ENCODE data around the gene DDX20.
"Not testable (repeated sequence)": the region's sequence is repeated elsewhere in the genome, so short reads cannot be mapped to it uniquely, and the experiment has no call there.

The DDX20 gene

DNA sequence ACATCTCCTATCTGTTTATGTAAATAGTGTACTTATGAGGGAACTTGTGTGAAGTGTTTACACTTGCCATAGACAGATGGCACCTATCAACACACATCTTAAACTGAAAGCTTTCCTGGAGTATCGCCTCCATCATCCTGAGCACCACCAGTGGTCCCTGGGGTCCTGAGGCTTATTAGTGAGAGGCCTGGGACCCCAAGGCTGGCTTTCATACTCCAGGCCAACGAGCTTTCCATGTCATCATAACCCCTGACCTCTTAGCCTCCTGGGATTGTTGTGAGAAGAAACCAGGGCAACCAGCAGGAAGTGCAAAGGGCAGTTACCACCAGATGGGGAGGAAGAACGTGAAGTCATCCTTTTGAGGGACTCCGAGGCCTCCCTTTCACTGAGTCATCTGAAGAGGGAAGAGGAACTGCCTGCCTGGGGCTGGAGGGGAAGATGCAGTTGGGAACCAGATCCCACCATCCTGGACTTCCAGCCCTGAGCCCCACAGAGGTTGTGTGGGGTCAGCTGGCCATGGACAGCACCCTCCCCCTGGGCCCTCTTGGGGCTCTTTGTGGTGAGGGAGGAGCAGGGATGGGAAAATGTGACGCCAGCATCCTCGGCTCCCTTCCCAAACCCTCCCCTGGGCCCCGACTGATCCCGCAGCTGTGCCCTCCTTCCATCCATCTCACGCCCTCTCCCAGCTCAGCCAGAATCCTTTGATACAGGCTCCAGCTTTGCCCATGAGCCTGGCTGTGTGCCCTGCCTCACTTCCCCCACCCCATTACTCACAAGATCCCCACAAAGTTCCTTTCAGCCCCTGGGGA lies 22.3 kb upstream of the DDX20 start:
- no peak for DNase-seq

DNA sequence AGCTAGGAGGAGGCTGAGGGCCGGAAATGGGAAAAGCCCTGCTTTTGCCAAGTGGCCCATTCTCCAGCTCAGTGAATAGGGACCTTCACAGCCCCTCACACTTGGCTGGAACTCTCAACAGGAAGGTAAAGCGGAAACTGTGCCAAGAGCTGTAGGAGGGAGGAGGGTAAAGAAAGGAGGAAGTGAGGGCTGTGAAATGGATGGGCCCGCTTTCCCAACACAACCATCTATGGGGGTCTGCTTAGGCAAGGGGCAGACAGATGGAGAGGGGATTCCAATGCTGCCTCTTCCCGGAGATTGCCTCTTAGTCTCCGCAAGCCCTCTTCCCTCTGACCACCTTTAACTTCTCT lies 21.7 kb upstream of the DDX20 start:
- DNase-seq: no peak

DNA sequence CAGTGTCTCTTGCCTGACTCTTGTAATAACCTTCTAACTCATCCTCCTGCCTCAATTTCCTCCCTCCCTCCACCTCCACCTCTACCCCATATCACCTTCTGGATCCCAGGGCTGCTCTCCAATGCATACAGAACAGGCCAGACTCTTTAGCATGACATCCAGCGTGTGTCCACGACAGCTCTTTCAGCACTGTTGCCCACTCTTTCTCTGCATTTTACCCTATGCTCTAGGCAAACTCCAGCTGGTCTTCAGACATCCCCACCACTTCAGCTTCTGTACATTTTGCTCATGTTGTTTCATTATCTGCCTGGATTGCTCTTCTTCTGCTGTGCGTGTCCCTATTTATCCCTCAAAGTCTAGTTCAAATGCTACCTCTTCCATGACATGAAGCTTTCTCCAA lies 21.3 kb upstream of the DDX20 start:
- DNase-seq: no peak

DNA sequence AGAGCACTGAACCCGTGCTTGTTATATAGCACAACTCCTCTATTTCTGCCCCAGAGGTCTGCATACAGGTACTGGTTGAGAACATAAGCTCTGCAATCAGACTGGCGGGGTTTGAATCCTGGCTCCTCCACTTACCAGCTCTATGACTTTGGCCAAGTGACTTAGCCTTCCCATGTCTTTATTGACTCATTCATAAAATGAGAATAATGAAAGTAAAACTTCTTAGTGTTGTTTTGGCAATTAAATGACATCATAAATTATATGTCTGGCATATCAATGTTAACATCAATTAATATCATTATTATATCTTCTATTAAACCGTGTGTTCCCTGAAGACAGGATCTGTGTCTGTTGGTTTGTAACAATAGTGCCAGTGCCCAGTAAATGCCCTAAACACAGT lies 20.8 kb upstream of the DDX20 start:
- DNase-seq: no peak

DNA sequence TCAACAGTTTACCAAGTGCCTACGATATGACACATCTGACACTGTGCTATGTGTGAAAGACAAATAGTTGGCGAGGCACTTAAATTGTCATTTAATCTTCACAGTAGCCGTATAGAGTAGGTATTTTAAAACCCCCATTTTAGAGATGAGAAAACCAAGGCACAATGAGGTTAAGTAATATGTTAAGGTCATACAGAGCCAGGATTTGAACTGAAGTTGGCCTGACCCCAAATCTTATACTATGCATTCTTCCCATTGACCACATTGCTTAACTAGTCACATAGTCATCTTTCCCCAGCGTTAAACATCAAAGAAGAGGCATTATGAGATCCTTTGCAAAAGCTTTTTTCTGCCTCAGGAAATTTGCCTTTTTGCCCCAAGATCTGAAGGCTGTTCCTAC lies 20.4 kb upstream of the DDX20 start:
- DNase-seq: no peak

DNA sequence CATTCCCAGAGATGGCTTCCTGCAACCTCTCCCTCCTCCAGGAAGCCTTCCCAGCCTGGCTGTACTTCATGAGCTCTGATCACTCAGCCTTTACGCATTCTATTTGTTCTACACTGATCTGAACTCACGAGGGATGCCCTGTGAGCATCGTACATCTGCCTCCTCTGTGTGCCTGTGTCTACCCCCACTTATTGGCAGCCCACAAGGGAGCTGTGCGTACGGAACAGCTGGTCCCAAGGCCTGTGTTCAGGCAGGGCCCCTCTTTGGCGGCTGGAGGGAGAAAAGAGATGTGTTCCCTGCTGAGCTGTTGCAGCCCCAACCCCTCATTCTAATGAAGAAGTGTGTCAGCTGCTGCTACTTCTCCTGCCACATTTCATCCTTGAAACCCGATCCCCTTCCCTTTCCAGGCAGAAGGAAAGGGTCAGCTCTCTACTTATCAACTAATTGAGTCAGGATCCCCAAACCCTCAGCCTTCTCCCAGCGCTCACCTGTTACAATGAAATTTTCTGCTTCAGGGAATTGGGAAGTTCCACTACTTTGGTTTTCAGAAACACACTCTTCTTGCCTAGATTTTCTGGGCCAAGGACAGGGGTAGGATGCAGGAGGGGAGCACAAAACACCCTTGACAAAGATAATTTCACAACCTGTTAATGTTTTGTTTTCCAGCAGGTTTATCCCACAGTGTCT lies 19.7 kb upstream of the DDX20 start:
- no peak for DNase-seq

DNA sequence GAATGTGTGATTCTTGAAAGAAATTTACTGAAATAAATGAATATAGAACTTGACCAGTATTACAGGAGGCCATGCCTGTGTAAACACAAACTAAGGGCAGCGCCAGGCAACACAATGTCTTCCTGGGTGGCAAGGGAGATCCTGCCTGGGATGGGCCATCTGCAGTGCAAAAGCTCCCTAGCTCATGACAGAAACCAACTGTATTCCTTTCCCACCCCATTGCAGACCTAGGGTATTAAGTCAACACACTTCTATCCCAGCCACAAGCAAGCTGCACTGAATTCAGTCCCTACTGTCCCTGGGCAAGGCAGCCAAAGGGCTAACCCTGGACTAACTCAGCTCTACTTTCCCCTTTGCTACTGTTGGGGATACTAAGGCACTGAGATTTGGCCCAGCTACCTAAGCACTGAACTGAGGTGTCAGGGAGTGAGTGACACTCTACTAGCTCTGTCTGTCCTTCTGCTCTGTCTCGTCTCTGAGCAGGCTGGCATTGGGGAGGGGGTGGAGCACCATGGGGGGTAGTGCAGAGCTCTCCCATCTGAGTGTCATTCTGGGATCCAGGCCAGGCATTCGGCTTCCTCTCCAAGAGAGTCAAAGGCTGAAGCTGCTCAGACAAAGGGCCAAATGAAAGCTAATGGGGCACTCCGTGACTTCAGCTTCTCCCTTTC lies 19.0 kb upstream of the DDX20 start:
- no peak for DNase-seq

DNA sequence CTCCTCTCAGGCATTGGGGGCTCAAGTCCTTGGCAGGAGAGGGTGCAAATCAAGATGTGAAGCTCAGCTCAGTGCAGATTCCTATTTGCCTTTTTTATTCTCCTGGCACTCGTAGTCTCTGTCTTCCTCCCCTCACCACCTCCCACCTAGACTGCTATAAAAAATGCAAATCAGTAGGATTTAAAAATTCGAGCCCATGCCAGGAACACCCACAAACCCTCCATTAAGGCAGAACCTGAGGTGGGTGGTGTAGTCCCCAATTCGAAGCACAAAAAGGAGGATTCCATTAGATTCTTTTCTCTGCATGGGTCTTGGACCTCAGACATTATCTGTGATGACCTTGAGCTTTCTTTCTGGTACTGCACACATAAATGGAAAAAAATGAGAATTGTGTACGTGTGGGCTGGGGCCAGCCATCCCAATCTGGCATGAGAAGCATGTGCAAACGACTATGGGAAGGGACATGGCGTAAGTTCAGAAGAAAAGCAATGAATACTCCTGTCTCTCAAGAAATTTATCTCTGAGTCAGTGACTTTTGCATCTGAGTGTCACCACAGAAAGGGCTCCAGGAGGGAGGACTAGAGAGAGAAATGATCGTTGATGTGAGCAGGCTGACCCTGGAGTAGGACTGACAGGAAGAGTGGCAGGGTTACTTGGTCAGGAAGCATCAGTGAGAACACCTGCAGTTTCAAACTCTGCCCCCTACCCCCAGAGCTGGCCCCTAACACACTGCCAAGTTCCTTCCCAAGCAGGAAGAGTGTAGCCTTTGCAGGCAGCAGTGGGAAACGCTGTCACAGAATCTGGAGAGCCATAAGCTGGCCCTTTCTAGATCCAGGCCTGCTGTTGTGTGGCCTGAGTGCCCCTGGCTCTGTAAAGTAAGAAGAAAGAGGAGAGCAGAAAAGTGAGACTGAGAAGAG lies 18.2 kb upstream of the DDX20 start:
- DNase-seq: no peak

DNA sequence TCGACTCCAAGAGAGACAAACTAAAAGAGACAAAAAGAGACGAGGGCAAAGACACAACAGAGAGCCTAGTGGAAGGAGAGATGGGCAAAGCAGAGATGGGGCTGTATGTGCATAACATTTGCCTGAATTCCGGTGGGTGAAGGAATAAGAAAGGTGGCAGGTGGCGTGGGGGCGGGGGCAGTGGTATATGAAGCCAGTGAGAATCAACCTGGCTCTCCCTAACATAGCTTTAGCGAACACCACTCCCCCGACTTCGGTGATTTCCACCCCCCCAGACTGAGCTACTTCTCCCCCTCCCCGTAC lies 17.6 kb upstream of the DDX20 start:
- DNase-seq: no peak

DNA sequence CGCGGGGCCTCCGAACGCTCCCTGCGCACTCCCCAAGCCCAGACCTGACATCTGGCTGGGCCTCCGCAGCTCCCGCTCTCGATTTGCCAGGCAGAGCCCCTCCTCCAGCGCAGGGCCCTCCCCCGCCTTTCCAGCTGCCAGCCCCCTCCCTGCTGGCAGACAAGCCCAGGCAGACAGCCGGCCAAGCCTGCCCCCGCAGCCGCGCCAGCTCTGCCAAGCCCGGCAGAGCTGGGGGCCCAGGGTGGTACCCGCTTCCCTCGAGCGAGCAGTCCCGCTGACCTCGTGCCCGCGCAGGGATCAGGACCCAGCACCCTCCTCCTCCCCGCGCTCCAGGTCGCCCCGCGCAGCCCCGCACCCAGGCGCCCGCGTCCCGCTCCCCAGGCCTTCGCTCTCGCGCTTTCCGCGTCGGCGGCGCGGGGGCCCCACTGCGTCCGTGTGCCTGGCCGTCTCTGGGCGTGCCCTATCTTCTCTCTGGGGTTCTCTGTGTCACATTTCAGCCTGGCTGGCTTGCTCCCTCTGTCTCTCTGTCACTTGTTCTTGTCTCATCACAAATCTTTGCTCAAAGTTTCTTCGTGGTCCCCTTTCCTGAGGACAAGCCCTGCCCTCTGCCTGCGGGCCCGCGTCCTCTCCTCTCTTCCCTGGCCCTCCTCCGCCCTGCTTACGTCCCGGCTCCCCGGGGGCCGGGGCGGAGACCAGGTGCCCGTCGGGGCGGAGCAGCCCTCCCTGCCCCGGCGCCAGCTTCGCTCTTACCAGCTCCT lies 17.1 kb upstream of the DDX20 start:
- peak; percentile 29 for DNase-seq

DNA sequence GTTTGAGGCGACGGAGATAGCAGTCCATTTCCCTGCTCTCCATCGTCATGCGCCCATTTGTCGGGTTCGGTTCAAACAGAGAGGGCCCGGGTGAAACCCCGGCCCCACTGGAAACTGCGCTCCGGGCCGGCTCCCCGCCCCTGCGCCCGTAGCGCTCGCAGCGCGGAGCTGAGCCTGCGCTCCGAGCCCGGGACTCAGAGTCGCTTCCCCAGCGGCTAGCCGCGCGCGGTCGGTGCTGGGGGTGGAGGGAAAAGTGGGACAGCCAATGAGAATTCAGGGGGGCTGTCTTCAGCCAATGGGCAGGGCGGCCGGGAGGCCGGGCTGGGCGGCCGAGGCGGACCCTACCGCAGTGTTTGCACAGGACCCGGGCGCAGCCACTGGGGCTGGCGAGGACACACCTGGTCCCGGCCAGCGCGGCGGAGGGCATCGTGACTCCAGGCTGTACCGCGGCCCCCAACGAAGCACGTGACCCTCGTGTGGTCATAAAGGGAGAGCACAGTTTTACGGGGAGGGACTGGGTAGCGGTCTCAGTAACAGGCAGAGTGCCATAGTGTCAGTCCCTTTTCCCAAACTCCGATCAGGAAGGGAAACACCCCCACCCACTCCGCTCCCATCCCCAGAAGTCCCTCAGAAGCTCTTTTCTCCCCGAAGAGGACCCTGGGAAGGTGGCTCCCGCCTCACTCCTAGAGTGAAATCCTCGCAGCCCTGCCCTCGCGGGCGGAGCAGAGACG lies 16.3 kb upstream of the DDX20 start, which contains the start of gene INKA2:
Gene INKA2, minus strand, starts transcription at position 202 of the 731 bp plus-strand sequence. Its CDS starts 153 bp downstream, at position 49.
- peak; percentile 88 for DNase-seq

DNA sequence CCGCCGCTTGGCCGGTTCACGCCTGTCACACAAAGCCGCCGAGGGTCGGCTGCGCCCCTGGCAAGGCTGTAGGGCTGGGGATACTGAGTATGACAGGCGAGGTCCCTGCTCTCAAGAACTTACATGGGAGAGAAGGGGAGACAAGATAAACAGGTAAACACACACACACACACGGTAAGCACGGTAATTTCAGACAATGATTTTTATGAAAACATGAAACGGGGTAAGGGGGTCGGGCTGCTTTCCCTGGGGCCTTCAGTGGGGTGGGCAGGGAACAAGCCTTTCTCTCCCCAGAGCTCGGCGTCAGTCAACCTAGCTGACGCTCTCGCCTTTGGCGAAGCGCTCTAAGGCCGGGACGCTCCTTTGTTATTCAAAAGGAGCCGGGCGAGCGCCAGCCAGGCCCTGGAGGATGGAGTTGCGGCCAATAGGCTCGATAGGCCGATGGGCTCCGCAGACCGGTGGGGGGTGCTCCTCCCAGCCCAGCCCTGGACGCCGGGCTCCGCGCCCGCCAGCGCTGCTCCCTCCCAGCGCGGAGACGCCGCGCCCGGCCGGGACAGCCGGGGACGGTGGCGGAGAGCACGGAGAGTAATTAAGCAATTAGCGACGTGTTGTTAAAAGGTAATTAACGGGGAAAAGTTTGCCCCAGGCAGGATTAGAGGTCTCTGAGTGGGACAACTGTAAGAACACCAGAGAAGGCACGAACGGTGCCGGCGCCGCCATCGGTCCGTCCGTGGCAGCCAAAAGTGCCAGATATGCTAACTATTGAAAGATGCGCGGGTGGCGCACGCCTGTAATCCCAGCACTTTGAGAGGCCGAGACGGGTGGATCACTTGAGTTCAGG lies 15.6 kb upstream of the DDX20 start:
- DNase-seq: no peak

DNA sequence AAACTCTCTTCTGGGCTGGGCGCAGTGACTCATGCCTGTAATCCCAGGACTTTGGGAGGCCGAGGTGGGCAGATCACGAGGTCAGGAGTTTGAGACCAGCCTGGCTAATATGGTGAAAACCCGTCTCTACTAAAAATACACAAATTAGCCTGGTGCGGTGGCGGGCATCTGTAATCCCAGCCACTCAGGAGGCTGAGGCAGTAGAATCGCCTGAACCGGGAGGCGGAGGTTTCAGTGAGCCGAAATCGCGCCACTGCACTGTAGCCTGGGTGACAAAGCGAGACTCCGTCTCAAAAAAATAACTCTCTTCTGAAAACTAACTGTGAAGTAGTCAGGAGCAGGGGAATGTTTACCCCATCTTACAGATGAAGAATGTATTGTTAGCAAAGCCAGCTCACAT lies 13.4 kb upstream of the DDX20 start:
- DNase-seq: not testable (repeated sequence)

DNA sequence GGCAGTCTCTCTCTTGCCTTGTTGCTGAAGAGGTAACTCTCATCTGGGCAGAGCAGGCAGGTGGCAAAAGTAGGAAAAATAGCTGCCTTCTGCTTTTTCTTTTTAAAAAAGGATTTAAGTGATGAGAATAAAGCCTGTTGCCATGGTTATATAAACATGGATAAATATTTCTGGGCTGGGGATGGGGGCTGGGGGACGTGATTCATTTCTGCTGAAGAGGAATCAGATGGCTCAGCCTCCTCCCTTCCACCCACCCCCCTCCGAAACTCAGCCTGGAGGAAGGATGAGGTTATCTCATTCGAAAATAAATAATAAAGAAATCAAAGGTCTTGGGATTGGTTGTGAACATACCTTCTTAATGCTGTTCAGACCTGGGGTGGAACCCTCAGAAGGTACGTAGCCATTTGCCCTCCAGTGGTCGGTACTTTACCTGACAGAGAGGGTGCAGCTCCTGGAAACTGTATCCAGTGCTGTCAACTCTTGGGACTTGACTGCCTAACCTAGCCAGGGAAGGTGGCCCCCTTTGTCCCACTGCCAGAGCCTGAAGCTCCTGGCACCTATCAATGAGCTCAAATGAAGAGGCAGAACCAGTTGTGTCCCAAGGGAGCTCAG lies 12.7 kb upstream of the DDX20 start:
- no peak for DNase-seq

DNA sequence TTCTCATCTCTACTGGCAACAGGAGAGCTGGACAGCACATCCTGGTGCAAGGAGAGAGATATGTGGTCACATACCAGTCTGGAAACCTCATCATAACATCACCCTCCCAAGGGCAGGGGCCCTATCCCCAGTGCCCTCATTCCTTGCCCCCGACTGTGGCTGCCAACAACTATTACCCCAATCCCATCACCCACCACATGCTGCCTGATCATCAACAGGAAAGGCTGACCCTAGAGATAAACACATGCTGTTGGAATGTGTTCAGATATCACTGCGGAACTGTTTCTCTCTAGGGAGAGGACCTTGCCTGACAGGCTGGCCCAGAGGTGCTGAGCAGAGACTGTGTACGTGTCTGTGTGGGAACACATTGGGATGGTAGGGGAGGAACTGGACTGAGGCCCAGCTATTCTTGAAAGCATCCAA lies 12.0 kb upstream of the DDX20 start:
- no peak for DNase-seq

DNA sequence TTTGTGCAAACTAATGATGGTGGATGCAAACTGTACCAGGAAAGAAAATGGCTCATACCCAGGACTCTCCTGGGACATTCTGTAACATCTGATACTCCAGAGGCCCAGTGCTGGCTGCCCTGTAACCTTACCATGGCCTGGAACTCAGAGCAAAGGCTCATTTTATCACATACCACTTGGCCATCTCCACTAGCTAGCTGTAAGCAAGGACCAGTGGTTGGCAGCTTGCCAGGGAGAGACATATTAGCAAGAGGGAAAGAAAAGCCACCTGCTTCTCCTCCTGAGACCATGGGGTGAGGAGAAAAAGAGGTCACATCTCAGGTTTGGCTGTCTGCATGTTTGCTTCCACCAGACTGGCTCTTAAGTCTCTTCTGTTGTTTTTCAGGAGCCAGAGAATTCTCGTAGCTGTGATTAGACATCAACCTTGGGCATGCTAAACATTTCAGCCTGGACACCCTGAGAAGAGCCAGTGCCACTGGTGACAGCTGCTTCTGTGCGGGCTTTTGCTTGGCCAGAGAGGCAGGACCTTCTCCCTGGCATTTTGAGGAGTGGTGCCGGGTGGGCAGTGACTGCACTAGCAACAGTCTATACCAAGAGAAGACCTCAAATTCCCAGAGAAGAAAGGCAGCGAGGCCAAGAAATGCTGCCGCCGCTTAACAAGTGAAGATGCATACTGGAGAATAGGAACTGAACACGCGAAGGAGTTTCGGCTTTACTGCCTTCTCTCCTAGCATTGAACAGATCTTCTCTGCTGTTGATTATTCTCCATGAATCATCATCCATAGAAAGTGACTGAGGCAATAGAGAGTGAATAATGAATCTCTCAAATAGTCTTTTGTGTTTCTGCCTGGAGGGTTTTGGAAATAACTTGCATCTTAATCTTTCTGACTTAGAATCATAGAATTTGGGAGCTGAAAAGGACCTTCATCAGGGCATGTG lies 9.8 kb upstream of the DDX20 start:
- DNase-seq: no peak

DNA sequence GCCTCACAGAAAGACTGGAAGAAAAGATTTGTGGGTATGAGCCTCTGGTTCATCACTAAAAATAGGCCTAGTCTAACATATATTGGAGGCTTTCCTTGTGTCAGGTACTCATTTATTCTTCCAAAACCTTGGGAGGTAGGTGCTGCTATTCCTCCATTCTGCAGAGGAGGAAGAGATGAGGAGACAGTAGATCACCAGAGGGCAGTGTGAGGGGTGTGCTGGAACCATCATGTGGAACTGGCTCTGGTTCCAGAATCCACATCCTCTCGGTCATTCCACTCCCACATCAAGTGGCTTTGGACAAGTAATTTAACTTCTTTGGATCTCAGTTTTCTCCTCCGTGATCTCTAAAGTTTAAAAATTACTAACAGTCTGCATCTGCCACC lies 9.1 kb upstream of the DDX20 start:
- DNase-seq: no peak

DNA sequence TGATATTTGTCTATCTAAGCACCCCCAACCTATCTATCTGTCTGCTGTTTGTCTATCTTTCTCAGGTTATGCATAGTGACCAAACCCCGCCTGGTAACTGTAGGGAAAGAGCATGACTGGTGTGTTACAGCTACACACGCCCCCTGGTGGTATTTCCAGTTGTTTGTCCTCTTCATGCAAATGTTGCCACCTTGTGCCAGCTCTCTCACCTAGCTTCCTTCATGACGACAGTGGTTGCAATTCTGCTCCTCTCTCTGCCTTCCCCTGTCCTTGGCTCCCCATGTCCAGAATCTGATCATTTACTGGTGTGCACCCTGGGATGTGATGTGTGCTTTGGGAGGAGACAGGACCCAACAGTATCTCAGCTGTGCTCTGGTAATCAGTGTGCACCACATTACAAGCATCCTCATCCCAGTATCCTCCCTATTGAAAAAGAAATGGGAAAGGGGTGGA lies 8.4 kb upstream of the DDX20 start:
- DNase-seq: peak; percentile 91

DNA sequence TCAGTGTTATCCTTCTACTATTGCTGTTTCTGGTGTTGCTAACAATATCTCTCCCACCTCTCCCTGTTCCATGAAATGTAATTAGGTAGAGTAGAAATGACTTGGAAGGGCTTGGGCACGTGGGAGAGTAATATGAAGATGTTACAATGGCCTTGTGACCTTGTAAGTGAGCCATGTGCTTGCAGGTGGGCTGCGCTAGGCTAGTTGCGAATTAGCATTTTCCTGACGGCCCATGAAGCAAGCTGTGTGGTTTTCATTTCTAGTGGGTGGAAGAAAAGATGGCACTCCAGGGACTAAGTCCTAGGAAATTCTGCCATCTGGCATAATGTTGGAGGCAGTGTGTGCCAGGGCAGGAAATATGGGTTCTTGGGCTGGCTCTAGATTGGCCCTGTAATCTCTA lies 7.8 kb upstream of the DDX20 start:
- no peak for DNase-seq

Data from activated CD4-positive, alpha-beta T cell treated with anti-CD3 and anti-CD28 coated beads, Interleukin-2, amount 50 U/mL, for 16 hours (primary cell).